CD4-positive, alpha-beta T cell treated with Interleukin-4 for 1 hour (primary cell): Measurements from ENCODE around the gene ARCN1.
A peak's percentile ranks its signal among the peaks of the same experiment; 100 is the strongest.

Experiments used
- DNase-seq, 2 donors: peaks; one replicate each; pipeline ENCODE4 v3.0.0-alpha.2; 2020 to 2022

The ARCN1 gene

DNA sequence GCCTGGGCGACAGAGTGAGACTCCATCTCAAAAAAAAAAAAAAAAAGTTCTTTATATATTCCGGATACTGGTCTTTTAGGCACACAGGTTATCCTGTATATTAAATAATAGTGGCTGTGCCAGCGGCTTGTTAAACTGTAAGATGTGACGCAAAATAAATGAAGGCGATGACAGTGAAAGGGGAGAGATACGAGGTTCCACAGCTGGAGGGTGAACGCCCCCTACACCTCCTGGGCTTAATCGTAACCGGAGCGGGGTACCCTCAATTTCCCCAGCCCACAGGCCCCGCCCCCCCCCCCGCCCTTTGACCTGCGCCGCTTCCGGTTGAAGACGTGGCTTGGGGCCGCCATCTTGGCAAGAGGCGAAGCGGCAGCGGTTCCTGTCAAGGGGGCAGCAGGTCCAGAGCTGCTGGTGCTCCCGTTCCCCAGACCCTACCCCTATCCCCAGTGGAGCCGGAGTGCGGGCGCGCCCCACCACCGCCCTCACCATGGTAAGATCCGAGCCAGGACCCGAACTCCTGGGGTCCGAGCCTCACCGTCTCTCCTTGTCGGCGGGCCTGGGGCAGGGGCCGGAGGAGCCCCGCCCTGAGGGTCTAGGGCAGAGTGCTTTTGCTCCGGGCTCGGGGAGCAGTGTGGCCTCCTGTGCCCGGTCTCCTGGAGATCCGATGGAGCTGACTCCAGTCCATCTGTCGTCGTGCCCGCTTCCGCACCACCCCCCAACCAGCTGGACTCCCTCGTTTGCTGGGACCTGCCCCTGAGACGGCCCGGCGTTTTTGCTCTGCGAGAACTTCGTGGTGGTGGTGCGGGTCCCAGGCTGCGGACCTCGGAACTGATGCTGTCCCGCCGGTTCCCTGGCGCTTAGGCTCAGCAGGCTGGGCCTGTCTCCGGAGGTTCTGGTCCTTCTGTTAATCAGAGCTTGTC lies at the start of gene ARCN1:
TSS of gene ARCN1 (plus strand) at position 349 of the 920 bp plus-strand sequence. CDS start at position 488, 139 bp downstream.
- peak; percentile 85 to 87 for DNase-seq

DNA sequence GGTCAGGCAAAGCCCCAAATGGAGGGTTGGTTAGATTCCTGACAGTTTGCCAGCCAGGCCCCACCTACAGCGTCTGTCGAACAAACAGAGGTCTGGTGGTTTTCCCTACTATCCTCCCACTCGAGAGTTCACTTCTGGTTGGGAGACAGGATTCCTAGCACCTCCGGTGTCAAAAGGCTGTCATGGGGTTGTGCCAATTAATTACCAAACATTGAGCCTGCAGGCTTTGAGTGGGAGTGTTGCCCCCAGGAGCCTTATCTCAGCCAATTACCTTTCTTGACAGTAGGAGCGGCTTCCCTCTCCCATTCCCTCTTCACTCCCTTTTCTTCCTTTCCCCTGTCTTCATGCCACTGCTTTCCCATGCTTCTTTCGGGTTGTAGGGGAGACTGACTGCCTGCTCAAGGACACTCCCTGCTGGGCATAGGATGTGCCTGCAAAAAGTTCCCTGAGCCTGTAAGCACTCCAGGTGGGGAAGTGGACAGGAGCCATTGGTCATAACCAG lies 49.6 kb upstream of the ARCN1 start:
- DNase-seq = no peak

- DNase-seq = no peak
These were observed 47.9 kb upstream of the ARCN1 start for GRCh38 chr11:118524356-118524755.

DNA sequence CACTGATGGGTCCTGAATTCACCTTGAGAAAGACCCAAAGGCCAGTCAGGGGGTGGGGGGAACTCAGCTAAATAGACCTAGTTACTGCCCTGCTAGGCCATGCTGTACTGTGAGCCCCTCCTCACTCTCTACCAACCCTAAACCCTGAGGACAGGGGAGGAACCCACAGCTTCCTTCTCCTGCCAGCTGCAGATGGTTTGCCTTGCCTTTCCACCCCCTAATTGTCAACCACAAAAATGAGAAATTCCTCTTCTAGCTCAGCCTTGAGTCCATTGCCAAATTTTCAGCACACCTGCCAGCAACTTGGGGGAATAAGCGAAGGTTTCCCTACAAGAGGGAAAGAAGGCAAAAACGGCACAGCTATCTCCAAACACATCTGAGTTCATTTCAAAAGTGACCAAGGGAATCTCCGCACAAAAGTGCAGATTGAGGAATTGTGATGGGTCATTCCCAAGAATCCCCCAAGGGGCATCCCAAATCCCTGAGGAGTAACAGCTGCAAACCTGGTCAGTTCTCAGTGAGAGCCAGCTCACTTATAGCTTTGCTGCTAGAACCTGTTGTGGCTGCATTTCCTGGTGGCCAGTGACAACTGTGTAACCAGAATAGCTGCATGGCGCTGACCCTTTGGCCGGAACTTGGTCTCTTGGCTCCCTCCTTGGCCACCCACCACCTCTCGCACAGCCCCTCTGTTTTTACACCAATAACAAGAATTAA lies 47.3 kb upstream of the ARCN1 start:
- no peak for DNase-seq

DNA sequence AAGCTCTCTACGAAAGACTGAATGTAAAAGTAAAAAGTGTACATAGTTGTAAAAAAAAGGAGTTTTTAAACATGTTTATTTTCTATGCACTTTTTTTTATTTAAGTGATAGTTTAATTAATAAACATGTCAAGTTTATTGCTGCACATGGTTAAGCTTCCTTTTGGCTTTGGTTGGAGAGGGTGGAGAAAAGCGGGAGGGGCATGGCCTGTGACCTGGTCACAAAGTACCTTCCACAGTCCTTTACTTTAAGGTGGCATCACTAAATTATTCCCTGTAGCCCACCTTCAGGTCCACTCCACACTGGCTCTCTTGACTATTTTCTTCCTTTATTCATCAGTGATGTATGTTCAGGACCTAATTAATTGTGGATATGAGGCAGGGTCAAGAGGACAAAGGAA lies 45.5 kb upstream of the ARCN1 start:
- DNase-seq = no peak

GRCh38 chr11:118527109-118527508 lies 45.1 kb upstream of the ARCN1 start, which contains the start of gene TTC36:
TTC36 (plus strand) TSS chr11:118527474; CDS start chr11:118527495, 21 bp downstream.
- DNase-seq = no peak

DNA sequence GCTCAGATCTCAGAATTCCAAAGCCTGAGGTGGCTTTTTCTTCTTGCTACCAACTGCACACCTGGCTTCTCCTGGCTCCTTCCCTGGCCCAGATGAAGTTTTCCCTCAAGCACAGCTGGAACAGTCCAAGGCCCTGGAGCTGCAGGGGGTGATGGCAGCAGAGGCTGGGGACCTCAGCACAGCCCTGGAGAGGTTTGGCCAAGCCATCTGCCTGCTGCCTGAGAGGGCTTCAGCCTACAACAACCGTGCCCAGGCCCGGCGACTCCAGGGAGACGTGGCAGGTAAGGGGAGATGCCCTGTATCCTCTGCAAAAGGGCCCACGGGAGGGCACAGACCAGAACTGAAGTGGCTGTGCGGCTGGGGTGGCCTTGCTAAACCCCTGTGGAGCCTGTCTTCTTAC lies 43.7 kb upstream of the ARCN1 start:
- DNase-seq = no peak

GRCh38 chr11:118529584-118530175 lies 42.5 kb upstream of the ARCN1 start:
- DNase-seq = no peak

GRCh38 chr11:118530180-118530682 lies 42.0 kb upstream of the ARCN1 start:
- DNase-seq = peak in 1 of 2 donors; percentile 5

DNA sequence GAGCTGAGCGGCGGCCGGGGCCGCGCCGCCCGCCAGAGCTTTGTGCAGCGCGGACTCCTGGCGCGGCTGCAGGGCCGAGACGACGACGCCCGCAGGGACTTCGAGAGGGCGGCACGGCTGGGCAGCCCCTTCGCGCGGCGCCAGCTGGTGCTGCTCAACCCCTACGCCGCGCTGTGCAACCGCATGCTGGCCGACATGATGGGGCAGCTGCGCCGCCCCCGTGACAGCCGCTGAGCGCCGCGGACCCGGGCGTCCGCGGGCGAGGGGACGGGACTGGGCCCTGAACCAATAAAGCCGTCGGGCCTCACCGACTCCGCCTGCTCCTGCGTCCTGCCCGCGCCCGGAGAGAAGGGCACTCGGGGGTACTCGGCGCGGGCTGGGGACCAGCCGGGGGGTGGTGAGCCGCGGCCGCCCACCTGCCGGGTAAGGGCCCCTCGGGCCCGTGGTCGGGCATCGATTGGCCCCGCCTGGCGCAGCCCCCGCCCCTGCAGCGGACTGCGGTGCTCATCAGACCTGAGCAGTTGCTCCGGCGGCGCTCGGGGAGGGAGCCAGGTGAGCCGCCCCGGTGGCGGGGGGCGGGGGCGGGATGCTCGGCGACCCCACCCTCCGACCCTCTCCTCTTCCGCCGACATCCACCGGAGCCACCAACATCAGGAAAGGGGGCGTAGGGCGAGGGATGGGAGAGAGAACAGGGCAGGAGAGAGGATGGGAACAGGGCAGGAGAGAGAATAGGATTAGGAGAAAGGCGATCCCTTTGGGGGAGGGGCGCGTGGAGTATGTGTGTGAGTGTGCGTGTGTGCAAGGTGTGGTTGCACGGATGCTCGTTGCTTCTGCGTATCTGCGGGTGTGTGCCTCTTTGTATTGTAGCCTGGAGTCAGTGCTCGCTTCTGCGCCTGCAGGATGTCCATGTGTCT lies 41.3 kb upstream of the ARCN1 start, which contains the start of gene TMEM25:
TSS of gene TMEM25 (plus strand) at position 510 of the 914 bp plus-strand sequence. CDS start 610 bp downstream, outside the sequence.
- peak; percentile 57 to 75 for DNase-seq

DNA sequence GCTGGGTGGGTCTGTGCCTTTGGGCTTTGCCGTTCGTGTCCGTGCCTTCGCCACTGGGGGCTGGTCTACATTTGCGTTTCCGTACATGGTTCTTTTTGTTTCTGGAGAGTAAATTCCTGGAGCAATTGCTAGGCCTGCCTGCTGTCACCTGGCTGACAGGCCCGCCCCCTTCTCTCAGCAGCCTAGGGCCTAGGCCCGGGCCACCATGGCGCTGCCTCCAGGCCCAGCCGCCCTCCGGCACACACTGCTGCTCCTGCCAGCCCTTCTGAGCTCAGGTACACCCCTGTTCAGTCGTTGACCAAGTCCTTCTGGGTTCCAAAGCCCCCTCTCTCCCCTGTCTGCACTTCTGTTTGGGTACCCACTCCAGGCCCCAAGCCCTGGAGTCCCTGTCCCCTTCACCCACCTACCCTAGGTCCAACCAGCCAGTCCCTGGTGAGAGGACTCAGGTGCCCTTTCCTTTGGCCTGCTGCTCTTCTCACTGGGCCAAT lies 40.6 kb upstream of the ARCN1 start:
- DNase-seq = no peak

DNA sequence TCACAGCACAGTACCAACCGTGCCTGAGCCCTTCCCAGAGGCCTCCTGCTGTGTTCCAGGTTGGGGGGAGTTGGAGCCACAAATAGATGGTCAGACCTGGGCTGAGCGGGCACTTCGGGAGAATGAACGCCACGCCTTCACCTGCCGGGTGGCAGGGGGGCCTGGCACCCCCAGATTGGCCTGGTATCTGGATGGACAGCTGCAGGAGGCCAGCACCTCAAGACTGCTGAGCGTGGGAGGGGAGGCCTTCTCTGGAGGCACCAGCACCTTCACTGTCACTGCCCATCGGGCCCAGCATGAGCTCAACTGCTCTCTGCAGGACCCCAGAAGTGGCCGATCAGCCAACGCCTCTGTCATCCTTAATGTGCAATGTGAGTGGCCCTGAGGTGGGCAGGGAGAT lies 40.1 kb upstream of the ARCN1 start:
- DNase-seq = no peak

- no peak for DNase-seq
These were observed 39.1 kb upstream of the ARCN1 start for GRCh38 chr11:118532852-118533768.

DNA sequence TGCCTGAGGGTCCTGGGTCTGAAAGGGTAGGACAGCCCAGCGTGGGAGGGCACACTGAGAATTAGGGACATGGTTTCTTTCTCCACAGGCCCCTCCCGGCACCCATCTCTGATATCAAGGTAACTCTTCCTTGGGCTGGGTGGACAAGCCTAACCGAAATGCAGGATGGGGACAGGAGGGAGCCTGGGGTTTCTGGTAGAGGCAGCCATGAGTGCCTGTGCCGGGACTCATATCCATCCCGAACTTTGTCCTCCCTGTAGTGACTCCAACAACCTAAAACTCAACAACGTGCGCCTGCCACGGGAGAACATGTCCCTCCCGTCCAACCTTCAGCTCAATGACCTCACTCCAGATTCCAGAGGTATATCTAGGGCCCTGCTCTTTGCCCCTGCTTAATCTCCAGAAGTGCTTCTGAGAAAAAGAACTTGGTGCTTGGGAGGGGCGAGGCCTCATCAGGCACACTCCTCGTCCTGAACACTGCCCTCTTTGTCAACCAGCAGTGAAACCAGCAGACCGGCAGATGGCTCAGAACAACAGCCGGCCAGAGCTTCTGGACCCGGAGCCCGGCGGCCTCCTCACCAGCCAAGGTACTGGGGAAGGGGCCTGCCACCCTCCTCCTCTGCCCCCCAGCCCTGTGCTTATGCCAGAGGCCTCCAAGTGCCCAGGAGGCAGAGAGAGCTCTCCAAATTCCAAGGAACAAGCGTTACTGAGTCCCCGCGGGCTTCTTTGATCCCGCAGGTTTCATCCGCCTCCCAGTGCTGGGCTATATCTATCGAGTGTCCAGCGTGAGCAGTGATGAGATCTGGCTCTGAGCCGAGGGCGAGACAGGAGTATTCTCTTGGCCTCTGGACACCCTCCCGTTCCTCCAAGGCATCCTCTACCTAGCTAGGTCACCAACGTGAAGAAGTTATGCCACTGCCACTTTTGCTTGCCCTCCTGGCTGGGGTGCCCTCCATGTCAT lies 38.2 kb upstream of the ARCN1 start:
- DNase-seq = no peak

- DNase-seq = no peak
These were observed 36.9 kb upstream of the ARCN1 start for GRCh38 chr11:118535261-118535660.

- no peak for DNase-seq
These were observed 35.5 kb upstream of the ARCN1 start for GRCh38 chr11:118536726-118537125.

DNA sequence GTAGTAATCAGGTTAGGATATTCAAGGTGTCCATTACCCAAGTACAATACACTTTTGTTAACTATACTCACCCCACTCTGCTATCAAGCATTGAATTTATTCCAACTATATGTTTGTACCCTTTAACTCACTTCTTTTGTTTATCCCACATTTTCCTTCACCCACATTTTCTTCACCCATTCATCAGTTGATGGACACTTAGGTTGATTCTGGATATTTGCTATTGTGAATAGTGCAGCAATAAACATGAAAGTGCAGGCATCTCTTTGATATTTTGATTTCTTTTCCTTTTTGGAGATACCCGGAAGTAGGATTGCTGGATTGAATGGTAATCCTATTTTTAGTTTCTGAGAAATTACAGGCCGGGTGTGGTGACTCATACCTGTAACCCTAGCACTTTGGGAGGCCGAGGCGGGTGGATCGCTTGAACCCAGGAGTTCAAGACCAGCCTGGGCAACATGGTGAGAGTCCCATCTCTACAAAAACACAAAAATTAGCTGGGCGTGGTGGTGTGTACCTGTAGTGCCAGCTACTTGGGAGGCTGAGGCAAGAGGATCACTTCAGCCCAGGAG lies 34.7 kb upstream of the ARCN1 start:
- DNase-seq = no peak

DNA sequence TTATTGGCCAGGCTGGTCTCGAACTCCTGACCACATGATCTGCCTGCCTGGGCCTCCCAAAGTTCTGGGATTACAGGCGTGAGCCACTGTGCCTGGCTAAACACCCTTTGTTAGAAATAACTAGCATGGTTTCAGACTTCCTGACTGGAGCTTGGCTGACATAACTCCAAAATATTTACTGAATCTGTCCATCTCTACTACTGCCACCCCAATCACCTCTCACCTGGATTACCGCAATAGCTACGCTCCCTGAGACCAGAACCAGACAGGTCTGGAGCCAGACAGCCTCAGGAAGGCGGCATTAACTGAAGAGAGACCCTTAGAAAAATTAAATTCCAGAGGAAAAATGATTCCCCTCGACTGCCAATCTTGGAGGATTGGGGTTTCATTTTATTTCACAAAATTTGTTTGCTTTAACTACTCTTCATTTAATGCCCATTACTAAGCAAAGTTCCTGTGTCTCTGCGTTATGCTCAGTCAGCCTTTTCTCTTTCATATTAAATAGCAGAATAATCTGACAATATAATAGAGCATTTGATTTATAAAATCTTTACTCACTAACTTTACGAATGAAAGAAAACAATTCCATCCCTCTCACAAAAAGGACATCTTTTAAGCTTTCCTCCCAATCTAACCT lies 28.1 kb upstream of the ARCN1 start:
- DNase-seq = no peak
